ENCODE data around the gene SLC38A8.

DNA sequence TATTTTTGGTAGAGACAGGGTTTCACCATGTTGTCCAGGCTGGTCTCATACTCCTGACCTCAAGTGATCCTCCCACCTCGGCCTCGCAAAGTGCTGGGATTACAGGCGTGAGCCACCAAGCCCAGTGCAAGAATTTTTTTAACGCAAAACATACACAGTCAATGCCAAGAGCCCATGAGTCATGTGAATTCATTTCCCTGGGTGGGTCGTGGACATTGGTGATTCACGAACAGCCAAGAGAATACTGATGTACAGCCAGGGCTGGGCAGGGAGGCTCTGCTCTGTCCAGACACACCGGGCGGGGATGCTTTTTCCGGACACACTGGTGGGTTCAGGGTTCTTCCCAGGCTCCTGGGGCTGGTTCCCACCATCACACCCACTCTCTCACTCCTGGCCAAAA is 17.7 kb downstream of the SLC38A8 start:
- TF ChIP-seq JUNB (IDR thresholded peaks at IDR 0.05) (no peak), RFX5 (IDR thresholded peaks at IDR 0.05) (no peak), CHD4 (IDR thresholded peaks at IDR 0.05; ENCODE audit: borderline replicate concordance) (no peak), HOXB5 (CRISPR knock-in tag; IDR thresholded peaks at IDR 0.05) (no peak), EP300 (IDR thresholded peaks at IDR 0.05) (no peak), RAD21 (conservative IDR thresholded peaks at IDR 0.05 in 1 of 2, IDR thresholded peaks at IDR 0.05 in 1 of 2) (no peak), PHF8 (IDR thresholded peaks at IDR 0.05; ENCODE audit: borderline replicate concordance, low read depth) (no peak), NPAS2 (CRISPR knock-in tag; IDR thresholded peaks at IDR 0.05; ENCODE audit: borderline replicate concordance) (no peak), CHD2 (IDR thresholded peaks at IDR 0.05; ENCODE audit: low read length, partially characterized antibody) (no peak), CEBPB (IDR thresholded peaks at IDR 0.05) (no peak)
- TF ChIP-seq, protein P1, sequence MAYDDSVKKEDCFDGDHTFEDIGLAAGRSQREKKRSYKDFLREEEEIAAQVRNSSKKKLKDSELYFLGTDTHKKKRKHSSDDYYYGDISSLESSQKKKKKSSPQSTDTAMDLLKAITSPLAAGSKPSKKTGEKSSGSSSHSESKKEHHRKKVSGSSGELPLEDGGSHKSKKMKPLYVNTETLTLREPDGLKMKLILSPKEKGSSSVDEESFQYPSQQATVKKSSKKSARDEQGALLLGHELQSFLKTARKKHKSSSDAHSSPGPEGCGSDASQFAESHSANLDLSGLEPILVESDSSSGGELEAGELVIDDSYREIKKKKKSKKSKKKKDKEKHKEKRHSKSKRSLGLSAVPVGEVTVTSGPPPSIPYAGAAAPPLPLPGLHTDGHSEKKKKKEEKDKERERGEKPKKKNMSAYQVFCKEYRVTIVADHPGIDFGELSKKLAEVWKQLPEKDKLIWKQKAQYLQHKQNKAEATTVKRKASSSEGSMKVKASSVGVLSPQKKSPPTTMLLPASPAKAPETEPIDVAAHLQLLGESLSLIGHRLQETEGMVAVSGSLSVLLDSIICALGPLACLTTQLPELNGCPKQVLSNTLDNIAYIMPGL (CRISPR knock-in tag; IDR thresholded peaks at IDR 0.05; ENCODE audit: borderline replicate concordance) = no peak
- TF ChIP-seq, protein P2, sequence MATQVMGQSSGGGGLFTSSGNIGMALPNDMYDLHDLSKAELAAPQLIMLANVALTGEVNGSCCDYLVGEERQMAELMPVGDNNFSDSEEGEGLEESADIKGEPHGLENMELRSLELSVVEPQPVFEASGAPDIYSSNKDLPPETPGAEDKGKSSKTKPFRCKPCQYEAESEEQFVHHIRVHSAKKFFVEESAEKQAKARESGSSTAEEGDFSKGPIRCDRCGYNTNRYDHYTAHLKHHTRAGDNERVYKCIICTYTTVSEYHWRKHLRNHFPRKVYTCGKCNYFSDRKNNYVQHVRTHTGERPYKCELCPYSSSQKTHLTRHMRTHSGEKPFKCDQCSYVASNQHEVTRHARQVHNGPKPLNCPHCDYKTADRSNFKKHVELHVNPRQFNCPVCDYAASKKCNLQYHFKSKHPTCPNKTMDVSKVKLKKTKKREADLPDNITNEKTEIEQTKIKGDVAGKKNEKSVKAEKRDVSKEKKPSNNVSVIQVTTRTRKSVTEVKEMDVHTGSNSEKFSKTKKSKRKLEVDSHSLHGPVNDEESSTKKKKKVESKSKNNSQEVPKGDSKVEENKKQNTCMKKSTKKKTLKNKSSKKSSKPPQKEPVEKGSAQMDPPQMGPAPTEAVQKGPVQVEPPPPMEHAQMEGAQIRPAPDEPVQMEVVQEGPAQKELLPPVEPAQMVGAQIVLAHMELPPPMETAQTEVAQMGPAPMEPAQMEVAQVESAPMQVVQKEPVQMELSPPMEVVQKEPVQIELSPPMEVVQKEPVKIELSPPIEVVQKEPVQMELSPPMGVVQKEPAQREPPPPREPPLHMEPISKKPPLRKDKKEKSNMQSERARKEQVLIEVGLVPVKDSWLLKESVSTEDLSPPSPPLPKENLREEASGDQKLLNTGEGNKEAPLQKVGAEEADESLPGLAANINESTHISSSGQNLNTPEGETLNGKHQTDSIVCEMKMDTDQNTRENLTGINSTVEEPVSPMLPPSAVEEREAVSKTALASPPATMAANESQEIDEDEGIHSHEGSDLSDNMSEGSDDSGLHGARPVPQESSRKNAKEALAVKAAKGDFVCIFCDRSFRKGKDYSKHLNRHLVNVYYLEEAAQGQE (IDR thresholded peaks at IDR 0.05) = no peak
- TF ChIP-seq, protein P3, sequence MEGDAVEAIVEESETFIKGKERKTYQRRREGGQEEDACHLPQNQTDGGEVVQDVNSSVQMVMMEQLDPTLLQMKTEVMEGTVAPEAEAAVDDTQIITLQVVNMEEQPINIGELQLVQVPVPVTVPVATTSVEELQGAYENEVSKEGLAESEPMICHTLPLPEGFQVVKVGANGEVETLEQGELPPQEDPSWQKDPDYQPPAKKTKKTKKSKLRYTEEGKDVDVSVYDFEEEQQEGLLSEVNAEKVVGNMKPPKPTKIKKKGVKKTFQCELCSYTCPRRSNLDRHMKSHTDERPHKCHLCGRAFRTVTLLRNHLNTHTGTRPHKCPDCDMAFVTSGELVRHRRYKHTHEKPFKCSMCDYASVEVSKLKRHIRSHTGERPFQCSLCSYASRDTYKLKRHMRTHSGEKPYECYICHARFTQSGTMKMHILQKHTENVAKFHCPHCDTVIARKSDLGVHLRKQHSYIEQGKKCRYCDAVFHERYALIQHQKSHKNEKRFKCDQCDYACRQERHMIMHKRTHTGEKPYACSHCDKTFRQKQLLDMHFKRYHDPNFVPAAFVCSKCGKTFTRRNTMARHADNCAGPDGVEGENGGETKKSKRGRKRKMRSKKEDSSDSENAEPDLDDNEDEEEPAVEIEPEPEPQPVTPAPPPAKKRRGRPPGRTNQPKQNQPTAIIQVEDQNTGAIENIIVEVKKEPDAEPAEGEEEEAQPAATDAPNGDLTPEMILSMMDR (IDR thresholded peaks at IDR 0.05) = no peak
- TF ChIP-seq, protein P4, sequence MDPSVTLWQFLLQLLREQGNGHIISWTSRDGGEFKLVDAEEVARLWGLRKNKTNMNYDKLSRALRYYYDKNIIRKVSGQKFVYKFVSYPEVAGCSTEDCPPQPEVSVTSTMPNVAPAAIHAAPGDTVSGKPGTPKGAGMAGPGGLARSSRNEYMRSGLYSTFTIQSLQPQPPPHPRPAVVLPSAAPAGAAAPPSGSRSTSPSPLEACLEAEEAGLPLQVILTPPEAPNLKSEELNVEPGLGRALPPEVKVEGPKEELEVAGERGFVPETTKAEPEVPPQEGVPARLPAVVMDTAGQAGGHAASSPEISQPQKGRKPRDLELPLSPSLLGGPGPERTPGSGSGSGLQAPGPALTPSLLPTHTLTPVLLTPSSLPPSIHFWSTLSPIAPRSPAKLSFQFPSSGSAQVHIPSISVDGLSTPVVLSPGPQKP (IDR thresholded peaks at IDR 0.05; ENCODE audit: low read depth, low read length) = no peak
